Panc1 (cell line): ENCODE data around the gene NGF. TPM values are rescaled to one million over a fixed set of nuclear protein-coding genes. Genes with fewer than 3 reads are reported as not detected.
"Not testable (repeated sequence)": the region's sequence is repeated elsewhere in the genome, so short reads cannot be mapped to it uniquely, and the experiment has no call there.

Experiments
- ATAC-seq: fragments of 200-7000 bp; cut with Tn5 transposase; 2 replicates; pipeline ENCODE4 v1.9.1; 2020; ENCODE audit warnings: mild to moderate bottlenecking, moderate library complexity
- BruUV-seq: library from RNA; stranded (reverse); fragments of 400-500 nt; replicated peaks from 2 replicates; lab custom pipeline; 2021; lab: Mats Ljungman, UMichigan
- CTCF ChIA-PET: fragments of 300-600 bp; sonication (Branson Sonifier 250); formaldehyde crosslinking; loops from one replicate; lab custom pipeline; 2022; ENCODE audit warnings: antibody characterized with exemption; lab: Charles Lee
- POLR2A ChIA-PET: fragments of 300-600 bp; sonication (Branson Sonifier 250); formaldehyde crosslinking; loops from one replicate; lab custom pipeline; 2022; ENCODE audit warnings: antibody characterized with exemption; lab: Charles Lee
- DNase-seq: peaks from one replicate; pipeline ENCODE4 v3.0.0-alpha.2; 2010; ENCODE audit warnings: low read depth, low spot score
- H3K27ac ChIP-seq: 2 replicates; pipeline ENCODE4 v1.5.1; 2011; ENCODE audit warnings: mild to moderate bottlenecking, low read length, inconsistent platforms
- H3K27me3 ChIP-seq: fragments of 200-500 bp; sonication (Bioruptor generic); 2 replicates; pipeline ENCODE4 v1.6.0; 2014; ENCODE audit warnings: low read length, inconsistent platforms; ENCODE audit not compliant: control insufficient read depth, insufficient read depth
- H3K36me3 ChIP-seq: fragments of 200-500 bp; sonication (Bioruptor generic); 2 replicates; pipeline ENCODE4 v1.5.1; 2014; ENCODE audit warnings: inconsistent platforms, mild to moderate bottlenecking, low read length, moderate library complexity; ENCODE audit not compliant: control insufficient read depth, insufficient read depth
- H3K4me1 ChIP-seq: 2 replicates; pipeline ENCODE4 v1.5.1; 2011; ENCODE audit warnings: inconsistent platforms, mild to moderate bottlenecking, low read length, moderate library complexity; ENCODE audit not compliant: control insufficient read depth, insufficient read depth
- H3K4me3 ChIP-seq, 2 experiments: 2 replicates each; pipeline ENCODE4 v1.5.1; 2011 to 2012; ENCODE audit warnings: low read depth in 2 of 2, low read length in 2 of 2, mild to moderate bottlenecking in 2 of 2, inconsistent platforms in 1 of 2, moderate library complexity in 1 of 2
- H3K9me3 ChIP-seq: fragments of 200-500 bp; sonication (Bioruptor generic); 2 replicates; pipeline ENCODE4 v1.5.1; 2014; ENCODE audit warnings: low read depth, mild to moderate bottlenecking, inconsistent platforms, low read length, moderate library complexity; ENCODE audit not compliant: control insufficient read depth, insufficient read depth
- POLR2AphosphoS5 ChIP-seq: IDR thresholded peaks from 2 replicates; pipeline ENCODE4 v1.6.1; 2012; ENCODE audit warnings: mild to moderate bottlenecking, low read depth, low read length, moderate library complexity
- SIN3A ChIP-seq: IDR thresholded peaks from 2 replicates; pipeline ENCODE4 v1.6.1; 2012; ENCODE audit warnings: low read depth, mild to moderate bottlenecking, low read length, moderate library complexity, borderline replicate concordance; ENCODE audit not compliant: insufficient read depth
- TCF7L2 ChIP-seq: IDR thresholded peaks from 2 replicates; pipeline ENCODE4 v1.6.1; 2011; ENCODE audit warnings: mild to moderate bottlenecking, low read depth, low read length, inconsistent platforms
- in situ Hi-C: cut with HindIII; loops from 2 replicates; pipeline ENCODE4 v1.10.0; 2016; ENCODE audit warnings: low sequenced_read_pairs, low pct_unique_long_range_greater_than_20kb
- intact Hi-C: fragments of 100-400 bp; cut with micrococcal nuclease; formaldehyde crosslinking; loops from one replicate; pipeline ENCODE4 v1.10.0; 2022; ENCODE audit not compliant: unreplicated experiment
- total RNA-seq: library from RNA; stranded (reverse); gene quantifications from one replicate; pipeline ENCODE4 v1.2.1, GENCODE V29; 2021; ENCODE audit not compliant: unreplicated experiment
- TF ChIP-seq, protein P1 (sequence below), 2 experiments: IDR thresholded peaks; 2 replicates each; pipeline ENCODE4 v1.6.1; 2011 to 2012; ENCODE audit warnings: low read depth in 2 of 2, control low read depth in 1 of 2, low read length in 1 of 2, mild to moderate bottlenecking in 1 of 2, moderate library complexity in 1 of 2; ENCODE audit not compliant: insufficient read depth in 1 of 2
- TF ChIP-seq, protein P2 (sequence below): fragments of 450-650 bp; IDR thresholded peaks from 2 replicates; pipeline ENCODE4 v1.5.1; 2017; ENCODE audit warnings: mild to moderate bottlenecking

The NGF gene
- total RNA-seq, 1 experiment from 2014 or later = not detected

DNA sequence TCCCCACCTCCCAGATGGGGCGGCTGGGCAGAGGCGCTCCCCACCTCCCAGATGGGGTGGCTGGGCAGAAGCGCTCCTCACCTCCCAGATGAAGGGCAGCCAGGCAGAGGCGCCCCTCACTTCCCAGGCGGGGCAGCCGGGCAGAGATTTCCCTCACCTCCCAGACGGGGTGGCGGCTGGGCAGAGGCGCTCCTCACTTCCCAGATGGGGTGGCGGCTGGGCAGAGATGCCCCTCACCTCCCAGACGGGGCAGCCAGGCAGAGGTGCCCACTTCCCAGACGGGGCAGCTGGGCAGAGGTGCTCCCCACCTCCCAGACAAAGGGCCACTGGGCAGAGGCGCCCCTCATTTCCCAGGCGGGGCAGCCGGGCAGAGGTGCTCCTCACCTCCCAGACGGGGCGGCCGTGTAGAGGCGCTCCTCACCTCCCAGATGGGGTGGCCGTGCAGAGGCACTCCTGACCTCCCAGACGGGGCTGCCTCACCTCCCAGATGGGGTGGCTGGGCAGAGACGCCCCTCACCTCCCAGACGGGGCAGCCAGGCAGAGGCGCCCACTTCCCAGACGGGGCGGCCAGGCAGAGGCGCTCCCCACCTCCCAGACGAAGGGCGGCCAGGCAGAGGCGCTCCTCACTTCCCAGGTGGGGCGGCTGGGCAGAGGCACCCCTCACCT lies 21.9 kb upstream of the NGF start:
- H3K36me3 ChIP-seq, DNase-seq, H3K9me3 ChIP-seq, ATAC-seq, H3K4me3 ChIP-seq, BruUV-seq, H3K27ac ChIP-seq, CTCF ChIA-PET, in situ Hi-C loops, H3K4me1 ChIP-seq, intact Hi-C loops, POLR2A ChIA-PET, H3K27me3 ChIP-seq: not testable (repeated sequence)

DNA sequence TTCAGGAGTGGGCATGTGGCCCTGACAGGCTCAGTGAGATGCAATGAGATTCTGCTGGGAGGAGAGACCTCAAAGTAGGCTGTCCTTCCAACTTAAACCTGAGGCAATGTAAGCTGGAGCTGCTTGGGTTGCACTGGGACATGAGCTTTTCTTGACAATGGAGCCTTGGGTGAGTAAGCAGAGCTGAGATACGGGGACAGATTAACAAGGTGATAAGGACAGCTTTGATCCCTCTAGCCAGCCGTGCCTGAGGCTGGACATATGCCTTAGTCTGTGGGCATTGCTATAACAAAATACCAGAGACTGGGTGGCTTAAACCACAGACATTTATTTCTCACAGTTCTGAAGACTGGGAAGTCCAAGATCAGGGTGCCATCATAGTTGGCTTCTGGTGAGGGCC lies 18.3 kb upstream of the NGF start:
- Histone ChIP-seq H3K4me3 (no peak overlapping the region), H3K27me3 (no peaks in the 10 kb centered on the region), H3K27ac (no peak overlapping the region), H3K4me1 (no peaks in the 10 kb centered on the region), H3K9me3 (no peaks in the 10 kb centered on the region), H3K36me3 (no peaks in the 10 kb centered on the region)
- no TSS peak for BruUV-seq
- in situ Hi-C loops = no loop called here
- no peak for TF ChIP-seq SIN3A
- TF ChIP-seq, protein P1, sequence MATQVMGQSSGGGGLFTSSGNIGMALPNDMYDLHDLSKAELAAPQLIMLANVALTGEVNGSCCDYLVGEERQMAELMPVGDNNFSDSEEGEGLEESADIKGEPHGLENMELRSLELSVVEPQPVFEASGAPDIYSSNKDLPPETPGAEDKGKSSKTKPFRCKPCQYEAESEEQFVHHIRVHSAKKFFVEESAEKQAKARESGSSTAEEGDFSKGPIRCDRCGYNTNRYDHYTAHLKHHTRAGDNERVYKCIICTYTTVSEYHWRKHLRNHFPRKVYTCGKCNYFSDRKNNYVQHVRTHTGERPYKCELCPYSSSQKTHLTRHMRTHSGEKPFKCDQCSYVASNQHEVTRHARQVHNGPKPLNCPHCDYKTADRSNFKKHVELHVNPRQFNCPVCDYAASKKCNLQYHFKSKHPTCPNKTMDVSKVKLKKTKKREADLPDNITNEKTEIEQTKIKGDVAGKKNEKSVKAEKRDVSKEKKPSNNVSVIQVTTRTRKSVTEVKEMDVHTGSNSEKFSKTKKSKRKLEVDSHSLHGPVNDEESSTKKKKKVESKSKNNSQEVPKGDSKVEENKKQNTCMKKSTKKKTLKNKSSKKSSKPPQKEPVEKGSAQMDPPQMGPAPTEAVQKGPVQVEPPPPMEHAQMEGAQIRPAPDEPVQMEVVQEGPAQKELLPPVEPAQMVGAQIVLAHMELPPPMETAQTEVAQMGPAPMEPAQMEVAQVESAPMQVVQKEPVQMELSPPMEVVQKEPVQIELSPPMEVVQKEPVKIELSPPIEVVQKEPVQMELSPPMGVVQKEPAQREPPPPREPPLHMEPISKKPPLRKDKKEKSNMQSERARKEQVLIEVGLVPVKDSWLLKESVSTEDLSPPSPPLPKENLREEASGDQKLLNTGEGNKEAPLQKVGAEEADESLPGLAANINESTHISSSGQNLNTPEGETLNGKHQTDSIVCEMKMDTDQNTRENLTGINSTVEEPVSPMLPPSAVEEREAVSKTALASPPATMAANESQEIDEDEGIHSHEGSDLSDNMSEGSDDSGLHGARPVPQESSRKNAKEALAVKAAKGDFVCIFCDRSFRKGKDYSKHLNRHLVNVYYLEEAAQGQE (IDR thresholded peaks at IDR 0.05; ENCODE audit: insufficient read depth in 1 of 2, low read depth in 2 of 2, low read length in 1 of 2) = no peak
- TF ChIP-seq, protein P2, sequence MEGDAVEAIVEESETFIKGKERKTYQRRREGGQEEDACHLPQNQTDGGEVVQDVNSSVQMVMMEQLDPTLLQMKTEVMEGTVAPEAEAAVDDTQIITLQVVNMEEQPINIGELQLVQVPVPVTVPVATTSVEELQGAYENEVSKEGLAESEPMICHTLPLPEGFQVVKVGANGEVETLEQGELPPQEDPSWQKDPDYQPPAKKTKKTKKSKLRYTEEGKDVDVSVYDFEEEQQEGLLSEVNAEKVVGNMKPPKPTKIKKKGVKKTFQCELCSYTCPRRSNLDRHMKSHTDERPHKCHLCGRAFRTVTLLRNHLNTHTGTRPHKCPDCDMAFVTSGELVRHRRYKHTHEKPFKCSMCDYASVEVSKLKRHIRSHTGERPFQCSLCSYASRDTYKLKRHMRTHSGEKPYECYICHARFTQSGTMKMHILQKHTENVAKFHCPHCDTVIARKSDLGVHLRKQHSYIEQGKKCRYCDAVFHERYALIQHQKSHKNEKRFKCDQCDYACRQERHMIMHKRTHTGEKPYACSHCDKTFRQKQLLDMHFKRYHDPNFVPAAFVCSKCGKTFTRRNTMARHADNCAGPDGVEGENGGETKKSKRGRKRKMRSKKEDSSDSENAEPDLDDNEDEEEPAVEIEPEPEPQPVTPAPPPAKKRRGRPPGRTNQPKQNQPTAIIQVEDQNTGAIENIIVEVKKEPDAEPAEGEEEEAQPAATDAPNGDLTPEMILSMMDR = no peak
- CTCF ChIA-PET = no interaction called here
- POLR2A ChIA-PET = no interaction called here
- DNase-seq = no peak
- intact Hi-C loops = no loop called here
- no peak for ATAC-seq

DNA sequence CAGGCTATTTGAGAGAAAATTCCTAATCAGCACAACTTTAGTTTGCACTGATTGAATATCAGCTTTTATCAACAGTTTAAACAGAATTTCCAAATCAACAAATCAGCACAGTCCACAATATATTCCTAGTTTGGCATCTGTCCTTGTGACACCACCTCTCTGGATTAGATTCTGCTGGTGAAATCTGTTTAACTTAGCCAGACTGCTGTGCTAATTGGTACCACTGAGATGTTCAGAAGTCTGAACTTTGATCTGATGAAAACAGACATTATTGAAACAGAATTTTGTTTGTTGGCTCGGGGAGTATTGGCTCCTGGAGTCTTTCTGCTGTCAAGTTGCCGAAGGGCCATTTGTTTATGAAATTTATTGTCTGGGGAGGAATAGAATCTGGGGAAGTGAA lies 17.0 kb upstream of the NGF start:
- H3K27ac ChIP-seq = no peak overlapping the region
- in situ Hi-C loops = no loop called here
- CTCF ChIA-PET = no interaction called here

More for the DNA sequence above, 17.0 kb upstream of the NGF start:
- DNase-seq = no peak
- TF ChIP-seq, protein P1 (IDR thresholded peaks at IDR 0.05; ENCODE audit: insufficient read depth in 1 of 2, low read depth in 2 of 2, low read length in 1 of 2) = no peak
- TF ChIP-seq POLR2AphosphoS5 (no peak), SIN3A (no peak), TCF7L2 (no peak)
- TF ChIP-seq, protein P2 = no peak
- POLR2A ChIA-PET = no interaction called here
- ATAC-seq = no peak
- no peaks in the 10 kb centered on the region for H3K9me3 ChIP-seq
- intact Hi-C loops = no loop called here
- H3K27me3 ChIP-seq = no peaks in the 10 kb centered on the region
- no peaks in the 10 kb centered on the region for H3K36me3 ChIP-seq
- H3K4me1 ChIP-seq = no peaks in the 10 kb centered on the region
- no TSS peak for BruUV-seq
- H3K4me3 ChIP-seq = no peak overlapping the region
